ENCODE measurements around the gene OSBPL6.

OSBPL6 gene

GRCh38 chr2:178225006-178225805 lies 30.9 kb downstream of the OSBPL6 start:
- Histone ChIP-seq H3K36me3 (ENCODE audit: control insufficient read depth, insufficient read depth, low read length) (no peaks in the 10 kb centered on the region), H3K4me3 (ENCODE audit: low read length) (no peak overlapping the region), H3K4me1 (ENCODE audit: control insufficient read depth, insufficient read depth, low read length) (no peaks in the 10 kb centered on the region), H3K27me3 (ENCODE audit: control insufficient read depth, insufficient read depth, low read length) (no peaks in the 10 kb centered on the region), H3K9ac (ENCODE audit: low read length) (no peak overlapping the region), H3K9me3 (ENCODE audit: control insufficient read depth, low read length) (no peaks in the 10 kb centered on the region)

- Histone ChIP-seq H3K4me3 (ENCODE audit: low read length) (no peak overlapping the region), H3K9me3 (ENCODE audit: control insufficient read depth, low read length) (no peaks in the 10 kb centered on the region), H3K27me3 (ENCODE audit: control insufficient read depth, insufficient read depth, low read length) (no peaks in the 10 kb centered on the region), H3K9ac (ENCODE audit: low read length) (no peak overlapping the region), H3K4me1 (ENCODE audit: control insufficient read depth, insufficient read depth, low read length) (no peaks in the 10 kb centered on the region), H3K36me3 (ENCODE audit: control insufficient read depth, insufficient read depth, low read length) (no peaks in the 10 kb centered on the region)
Observed at GRCh38 chr2:178227187-178227586, 32.9 kb downstream of the OSBPL6 start.

- Histone ChIP-seq H3K4me1 (ENCODE audit: control insufficient read depth, insufficient read depth, low read length) (no peaks in the 10 kb centered on the region), H3K9me3 (ENCODE audit: control insufficient read depth, low read length) (no peaks in the 10 kb centered on the region), H3K4me3 (ENCODE audit: low read length) (no peak overlapping the region), H3K36me3 (ENCODE audit: control insufficient read depth, insufficient read depth, low read length) (no peaks in the 10 kb centered on the region), H3K9ac (ENCODE audit: low read length) (no peak overlapping the region), H3K27me3 (ENCODE audit: control insufficient read depth, insufficient read depth, low read length) (no peaks in the 10 kb centered on the region)
Observed at GRCh38 chr2:178229927-178230326, 35.6 kb downstream of the OSBPL6 start.

- no peak overlapping the region for H3K4me3 ChIP-seq (ENCODE audit: low read length)
- H3K27me3 ChIP-seq (ENCODE audit: control insufficient read depth, insufficient read depth, low read length): no peaks in the 10 kb centered on the region
- H3K9ac ChIP-seq (ENCODE audit: low read length): no peak overlapping the region
- no peaks in the 10 kb centered on the region for H3K36me3 ChIP-seq (ENCODE audit: control insufficient read depth, insufficient read depth, low read length)
- no peaks in the 10 kb centered on the region for H3K4me1 ChIP-seq (ENCODE audit: control insufficient read depth, insufficient read depth, low read length)
- no peaks in the 10 kb centered on the region for H3K9me3 ChIP-seq (ENCODE audit: control insufficient read depth, low read length)
Observed at GRCh38 chr2:178230396-178230795, 36.1 kb downstream of the OSBPL6 start.

GRCh38 chr2:178233428-178233827 lies 39.1 kb downstream of the OSBPL6 start:
- H3K4me1 ChIP-seq (ENCODE audit: control insufficient read depth, insufficient read depth, low read length): no peaks in the 10 kb centered on the region
- H3K4me3 ChIP-seq (ENCODE audit: low read length): no peak overlapping the region
- no peaks in the 10 kb centered on the region for H3K36me3 ChIP-seq (ENCODE audit: control insufficient read depth, insufficient read depth, low read length)
- no peaks in the 10 kb centered on the region for H3K27me3 ChIP-seq (ENCODE audit: control insufficient read depth, insufficient read depth, low read length)
- no peaks in the 10 kb centered on the region for H3K9me3 ChIP-seq (ENCODE audit: control insufficient read depth, low read length)
- H3K9ac ChIP-seq (ENCODE audit: low read length): no peak overlapping the region

- H3K36me3 ChIP-seq (ENCODE audit: control insufficient read depth, insufficient read depth, low read length): no peaks in the 10 kb centered on the region
- H3K9me3 ChIP-seq (ENCODE audit: control insufficient read depth, low read length): no peaks in the 10 kb centered on the region
- H3K4me1 ChIP-seq (ENCODE audit: control insufficient read depth, insufficient read depth, low read length): no peaks in the 10 kb centered on the region
- H3K4me3 ChIP-seq (ENCODE audit: low read length): no peak overlapping the region
- no peak overlapping the region for H3K9ac ChIP-seq (ENCODE audit: low read length)
- no peaks in the 10 kb centered on the region for H3K27me3 ChIP-seq (ENCODE audit: control insufficient read depth, insufficient read depth, low read length)
Observed at GRCh38 chr2:178234648-178235047, 40.3 kb downstream of the OSBPL6 start.

GRCh38 chr2:178237488-178238153 lies 43.3 kb downstream of the OSBPL6 start:
- H3K4me3 ChIP-seq (ENCODE audit: low read length): no peak overlapping the region
- H3K27me3 ChIP-seq (ENCODE audit: control insufficient read depth, insufficient read depth, low read length): no peaks in the 10 kb centered on the region
- no peaks in the 10 kb centered on the region for H3K4me1 ChIP-seq (ENCODE audit: control insufficient read depth, insufficient read depth, low read length)

GRCh38 chr2:178238154-178238521 lies 43.8 kb downstream of the OSBPL6 start:
- H3K9ac ChIP-seq (ENCODE audit: low read length): no peak overlapping the region
- H3K27me3 ChIP-seq (ENCODE audit: control insufficient read depth, insufficient read depth, low read length): no peaks in the 10 kb centered on the region
- H3K4me3 ChIP-seq (ENCODE audit: low read length): no peak overlapping the region
- H3K9me3 ChIP-seq (ENCODE audit: control insufficient read depth, low read length): no peaks in the 10 kb centered on the region
- H3K4me1 ChIP-seq (ENCODE audit: control insufficient read depth, insufficient read depth, low read length): no peaks in the 10 kb centered on the region
- H3K36me3 ChIP-seq (ENCODE audit: control insufficient read depth, insufficient read depth, low read length): no peaks in the 10 kb centered on the region

More at GRCh38 chr2:178237488-178238153, 43.3 kb downstream of the OSBPL6 start:
- Histone ChIP-seq H3K9me3 (ENCODE audit: control insufficient read depth, low read length) (no peaks in the 10 kb centered on the region), H3K9ac (ENCODE audit: low read length) (no peak overlapping the region), H3K36me3 (ENCODE audit: control insufficient read depth, insufficient read depth, low read length) (no peaks in the 10 kb centered on the region)

GRCh38 chr2:178238750-178239149 lies 44.4 kb downstream of the OSBPL6 start:
- H3K9ac ChIP-seq (ENCODE audit: low read length): no peak overlapping the region
- H3K9me3 ChIP-seq (ENCODE audit: control insufficient read depth, low read length): no peaks in the 10 kb centered on the region
- no peak overlapping the region for H3K4me3 ChIP-seq (ENCODE audit: low read length)
- H3K36me3 ChIP-seq (ENCODE audit: control insufficient read depth, insufficient read depth, low read length): no peaks in the 10 kb centered on the region
- no peaks in the 10 kb centered on the region for H3K4me1 ChIP-seq (ENCODE audit: control insufficient read depth, insufficient read depth, low read length)
- no peaks in the 10 kb centered on the region for H3K27me3 ChIP-seq (ENCODE audit: control insufficient read depth, insufficient read depth, low read length)

- H3K27me3 ChIP-seq (ENCODE audit: control insufficient read depth, insufficient read depth, low read length): no peaks in the 10 kb centered on the region
- no peaks in the 10 kb centered on the region for H3K36me3 ChIP-seq (ENCODE audit: control insufficient read depth, insufficient read depth, low read length)
- no peaks in the 10 kb centered on the region for H3K4me1 ChIP-seq (ENCODE audit: control insufficient read depth, insufficient read depth, low read length)
- no peak overlapping the region for H3K9ac ChIP-seq (ENCODE audit: low read length)
- no peaks in the 10 kb centered on the region for H3K9me3 ChIP-seq (ENCODE audit: control insufficient read depth, low read length)
- no peak overlapping the region for H3K4me3 ChIP-seq (ENCODE audit: low read length)
Observed at GRCh38 chr2:178241844-178242551, 47.7 kb downstream of the OSBPL6 start.

GRCh38 chr2:178242552-178242883 lies 48.2 kb downstream of the OSBPL6 start:
- H3K4me1 ChIP-seq (ENCODE audit: control insufficient read depth, insufficient read depth, low read length): no peaks in the 10 kb centered on the region
- H3K4me3 ChIP-seq (ENCODE audit: low read length): no peak overlapping the region
- H3K9me3 ChIP-seq (ENCODE audit: control insufficient read depth, low read length): no peaks in the 10 kb centered on the region
- H3K36me3 ChIP-seq (ENCODE audit: control insufficient read depth, insufficient read depth, low read length): no peaks in the 10 kb centered on the region
- no peaks in the 10 kb centered on the region for H3K27me3 ChIP-seq (ENCODE audit: control insufficient read depth, insufficient read depth, low read length)
- no peak overlapping the region for H3K9ac ChIP-seq (ENCODE audit: low read length)

GRCh38 chr2:178243961-178244360 lies 49.6 kb downstream of the OSBPL6 start:
- Histone ChIP-seq H3K4me3 (ENCODE audit: low read length) (no peak overlapping the region), H3K36me3 (ENCODE audit: control insufficient read depth, insufficient read depth, low read length) (no peaks in the 10 kb centered on the region), H3K9me3 (ENCODE audit: control insufficient read depth, low read length) (no peaks in the 10 kb centered on the region), H3K4me1 (ENCODE audit: control insufficient read depth, insufficient read depth, low read length) (no peaks in the 10 kb centered on the region), H3K9ac (ENCODE audit: low read length) (no peak overlapping the region), H3K27me3 (ENCODE audit: control insufficient read depth, insufficient read depth, low read length) (no peaks in the 10 kb centered on the region)
